A549 (cell line): ENCODE measurements around the gene HOXB5. TPM values are rescaled to one million over a fixed set of nuclear protein-coding genes. Genes with fewer than 3 reads are reported as not detected.

Source experiments
- ATAC-seq, 2 experiments: fragments of 200-7000 bp in 1 of 2; fragments of >200 bp in 1 of 2; cut with Nextera tagmentation in 1 of 2; cut with Tn5 transposase in 1 of 2; 3 replicates each; pipeline versions ENCODE4 v1.8.0 to v1.9.1; 2018 to 2020; ENCODE audit warnings: mild to moderate bottlenecking in 1 of 2, moderate library complexity in 1 of 2
- CTCF ChIA-PET: fragments of 300-600 bp; sonication (Branson Sonifier 250); formaldehyde crosslinking; extraction: SDS; loops from one replicate; lab custom pipeline; 2021; ENCODE audit warnings: antibody characterized with exemption, inconsistent platforms; lab: Yijun Ruan, JAX
- POLR2A ChIA-PET: fragments of 350-600 bp; formaldehyde crosslinking; extraction: SDS; loops from one replicate; lab custom pipeline; 2021; ENCODE audit warnings: antibody characterized with exemption, inconsistent platforms; lab: Yijun Ruan, JAX
- DNase-seq, 2 experiments: peaks; one replicate each; pipeline versions ENCODE4 v3.0.0 to v3.0.0-alpha.2; 2011 to 2016; ENCODE audit warnings: low read depth in 1 of 2, low spot score in 1 of 2
- FAIRE-seq: peaks from 2 replicates; lab custom pipeline; 2011; peaks lifted over from hg19 to GRCh38; lab: Jason Lieb, UNC
- H3K27ac ChIP-seq, 2 experiments: fragments of >200 bp; sonication (Bioruptor Twin); formaldehyde crosslinking; 3 replicates each; pipeline ENCODE4 v1.5.1; 2016 to 2017
- H3K4me1 ChIP-seq: fragments of >200 bp; sonication (Bioruptor Twin); formaldehyde crosslinking; 3 replicates; pipeline ENCODE4 v1.6.1; 2016
- H3K4me2 ChIP-seq: fragments of >200 bp; sonication (Bioruptor Twin); formaldehyde crosslinking; 3 replicates; pipeline ENCODE4 v1.6.1; 2016
- H3K4me3 ChIP-seq: fragments of >200 bp; sonication (Bioruptor Twin); formaldehyde crosslinking; 3 replicates; pipeline ENCODE4 v1.5.1; 2016
- H3K9me3 ChIP-seq: fragments of >200 bp; sonication (Bioruptor Twin); formaldehyde crosslinking; 3 replicates; pipeline ENCODE4 v1.6.1; 2016
- CBX2 ChIP-seq: fragments of 200-600 bp; sonication (generic); IDR thresholded peaks from 2 replicates; pipeline ENCODE4 v1.6.1; 2016; ENCODE audit warnings: low read depth, mild to moderate bottlenecking, borderline replicate concordance
- CHD4 ChIP-seq: fragments of 200-600 bp; sonication (generic); IDR thresholded peaks from 2 replicates; pipeline ENCODE4 v1.6.1; 2016; ENCODE audit warnings: antibody characterized with exemption, mild to moderate bottlenecking, borderline replicate concordance
- ESRRA ChIP-seq: fragments of 150-350 bp; IDR thresholded peaks from 2 replicates; pipeline ENCODE4 v1.6.1; 2014; ENCODE audit warnings: mild to moderate bottlenecking, low read length, borderline replicate concordance
- FOSL2 ChIP-seq, 2 experiments: fragments of 450-650 bp in 1 of 2; fragments of >200 bp in 1 of 2; sonication (Bioruptor Twin) in 1 of 2; formaldehyde crosslinking; IDR thresholded peaks; 2 replicates each; pipeline versions ENCODE4 v1.5.0 to v1.6.1; 2016 to 2020; ENCODE audit warnings: mild to moderate bottlenecking in 1 of 2, moderate library complexity in 1 of 2
- HEYL ChIP-seq: fragments of 250-450 bp; sonication (Bioruptor Pico); IDR thresholded peaks from 2 replicates; pipeline ENCODE4 v1.8.0; 2021; ENCODE audit warnings: mild to moderate bottlenecking, moderate library complexity
- HOXB13 ChIP-seq: fragments of 250-450 bp; sonication (Bioruptor Pico); IDR thresholded peaks from 2 replicates; pipeline ENCODE4 v1.5.0; 2020; ENCODE audit warnings: low read depth, mild to moderate bottlenecking, moderate library complexity
- JUNB ChIP-seq: fragments of >200 bp; sonication (Bioruptor Twin); formaldehyde crosslinking; IDR thresholded peaks from 2 replicates; pipeline ENCODE4 v1.6.1; 2016
- MYC ChIP-seq: IDR thresholded peaks from 2 replicates; pipeline ENCODE4 v1.6.1; 2012; ENCODE audit warnings: mild to moderate bottlenecking, inconsistent platforms, low read length, improper control_type of control experiment, borderline replicate concordance
- NFE2L2 ChIP-seq: fragments of 150-350 bp; conservative IDR thresholded peaks from 2 replicates; pipeline ENCODE4 v1.6.1; 2014; ENCODE audit warnings: low read length
- RCOR1 ChIP-seq: fragments of 150-350 bp; IDR thresholded peaks from 2 replicates; pipeline ENCODE4 v1.6.1; 2014; ENCODE audit warnings: antibody characterized with exemption, low read length, low read depth
- RFX5 ChIP-seq: fragments of 450-650 bp; IDR thresholded peaks from 2 replicates; pipeline ENCODE4 v1.7.1; 2014; ENCODE audit warnings: antibody characterized with exemption, mild to moderate bottlenecking, moderate library complexity
- RNF2 ChIP-seq: fragments of 200-600 bp; sonication (generic); IDR thresholded peaks from 2 replicates; pipeline ENCODE4 v1.6.1; 2016; ENCODE audit warnings: low read depth, mild to moderate bottlenecking, antibody characterized with exemption, moderate library complexity, borderline replicate concordance
- SMC3 ChIP-seq: fragments of >200 bp; sonication (Bioruptor Twin); formaldehyde crosslinking; IDR thresholded peaks from 3 replicates; pipeline ENCODE4 v1.6.1; 2018; ENCODE audit warnings: inconsistent platforms
- ZC3H11A ChIP-seq: fragments of 450-650 bp; IDR thresholded peaks from 2 replicates; pipeline ENCODE4 v1.6.1; 2014; ENCODE audit warnings: antibody characterized with exemption, mild to moderate bottlenecking
- ZFP36 ChIP-seq: fragments of 450-650 bp; IDR thresholded peaks from 2 replicates; pipeline ENCODE4 v1.6.1; 2014; ENCODE audit warnings: borderline replicate concordance; ENCODE audit not compliant: partially characterized antibody
- ZNF302 ChIP-seq: fragments of 250-450 bp; sonication (Bioruptor Pico); IDR thresholded peaks from 2 replicates; pipeline ENCODE4 v1.9.0; 2021; ENCODE audit warnings: inconsistent platforms, mild to moderate bottlenecking, moderate library complexity
- WGBS: methylation state at CpG from one replicate; pipeline ENCODE4 v1.1.6; 2017; ENCODE audit errors: missing lambda C conversion rate; 5-methylcytosine and 5-hydroxymethylcytosine counted together
- polyA plus RNA-seq, 4 experiments: library from polyadenylated mRNA; depleted of rRNA in 3 of 4; stranded (reverse); fragments of >200 nt; fragmentation: RNase III in 1 of 4; extraction: RNeasy Plus Mini Kit Qiagen cat#74134 plus additional on column Dnase treatment in 1 of 4; gene quantifications; 2 replicates in 3 of 4; 3 replicates in 1 of 4; pipeline ENCODE4 v1.2.3, GENCODE V29; 2011 to 2017
- TF ChIP-seq, protein P1 (sequence below): fragments of 250-450 bp; sonication (Bioruptor Pico); IDR thresholded peaks from 2 replicates; pipeline ENCODE4 v1.5.0; 2021; ENCODE audit warnings: mild to moderate bottlenecking, moderate library complexity, borderline replicate concordance
- TF ChIP-seq, protein P2 (sequence below): fragments of 250-450 bp; sonication (Bioruptor Pico); IDR thresholded peaks from 2 replicates; pipeline ENCODE4 v1.5.0; 2020; ENCODE audit warnings: low read depth, mild to moderate bottlenecking, moderate library complexity
- TF ChIP-seq, protein P3 (sequence below): fragments of 200-600 bp; sonication (generic); IDR thresholded peaks from 2 replicates; pipeline ENCODE4 v1.6.1; 2016; ENCODE audit warnings: antibody characterized with exemption, mild to moderate bottlenecking, moderate library complexity
- TF ChIP-seq, protein P4 (sequence below): fragments of 150-350 bp; IDR thresholded peaks from 2 replicates; pipeline ENCODE4 v1.6.1; 2014; ENCODE audit warnings: low read depth, mild to moderate bottlenecking, low read length
- TF ChIP-seq, protein P5 (sequence below): IDR thresholded peaks from 2 replicates; pipeline ENCODE4 v1.6.1; 2012; ENCODE audit warnings: low read depth, borderline replicate concordance

The HOXB5 gene
- polyA plus RNA-seq, 2 of the 4 experiments (the other 2 are of a cell fraction) = 2.5 to 3.0 TPM

DNA sequence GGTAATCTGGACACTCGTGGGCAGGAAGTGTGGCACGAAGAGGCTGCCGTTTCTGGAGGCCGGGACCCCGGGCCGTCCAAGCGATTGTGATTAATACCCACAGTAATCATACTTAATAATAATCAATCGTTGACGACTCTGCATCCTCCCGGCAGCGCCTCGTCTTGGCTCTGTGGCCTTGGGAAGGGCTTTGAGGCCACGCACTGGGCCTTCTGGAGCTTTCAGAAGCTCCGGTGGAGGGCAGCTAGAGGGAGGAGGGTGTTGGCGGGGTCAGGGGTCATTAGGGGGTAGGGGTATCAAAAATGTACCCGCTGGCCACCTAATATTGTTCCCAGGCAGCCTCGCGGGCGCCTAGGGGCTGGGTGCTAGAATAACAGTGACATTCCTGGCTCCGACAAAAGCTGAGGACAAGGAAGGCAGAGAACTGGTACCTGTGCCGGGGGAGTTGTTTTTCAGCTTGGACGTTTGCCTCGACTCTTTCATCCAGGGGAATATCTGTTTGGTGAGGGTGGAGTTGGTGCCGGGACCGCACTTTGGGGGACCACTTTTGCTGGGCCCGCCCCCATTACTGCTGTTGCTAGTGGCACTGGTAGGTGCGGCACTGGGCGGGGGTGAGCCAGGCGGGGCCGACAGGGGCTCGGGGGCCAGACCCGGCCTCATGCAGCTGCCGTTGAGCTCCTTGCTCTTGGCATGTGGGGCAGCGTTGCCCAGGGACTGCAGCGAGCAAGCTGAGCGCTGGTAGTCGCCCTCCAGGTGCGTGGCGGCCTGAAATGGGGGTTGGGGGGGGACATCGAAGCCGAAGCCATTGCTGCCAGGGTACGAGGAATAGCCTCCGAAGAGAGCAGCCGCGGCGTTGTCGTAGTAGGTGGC is 41.7 kb downstream of the HOXB5 start:
- 90% methylated on average over 46 of the region's 47 CpGs for WGBS

DNA sequence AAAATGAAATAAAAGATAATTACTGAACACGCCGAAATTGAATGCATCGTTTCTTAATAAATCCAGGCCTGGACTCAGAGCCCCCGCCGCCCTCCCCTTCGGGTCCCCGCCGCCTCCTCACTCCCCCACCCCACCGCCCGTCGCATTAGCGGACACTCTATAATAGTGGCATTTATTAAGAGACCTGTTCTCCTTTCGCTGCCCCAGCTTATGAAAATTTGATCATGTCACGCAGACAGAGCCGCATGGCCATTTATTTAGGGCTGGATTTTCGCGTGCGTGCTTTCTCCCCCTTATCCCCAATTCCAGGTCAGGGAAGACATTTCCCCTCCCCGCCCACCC is 42.4 kb downstream of the HOXB5 start:
- FAIRE-seq (no peak), ATAC-seq (no peak), DNase-seq (no peak)
- no peak overlapping the region for H3K4me3 ChIP-seq
- H3K4me1 ChIP-seq = peaks cover 30% of the 10 kb centered on the region
- H3K4me2 ChIP-seq = no peak overlapping the region
- CTCF ChIA-PET = no interaction called here
- no peak overlapping the region for H3K27ac ChIP-seq
- no peaks in the 10 kb centered on the region for H3K9me3 ChIP-seq
- POLR2A ChIA-PET = no interaction called here
- WGBS = 91% methylated on average over 19 of the region's 19 CpGs
- TF ChIP-seq SMC3 = no peak
- TF ChIP-seq RNF2 = no peak
- TF ChIP-seq, protein P1, sequence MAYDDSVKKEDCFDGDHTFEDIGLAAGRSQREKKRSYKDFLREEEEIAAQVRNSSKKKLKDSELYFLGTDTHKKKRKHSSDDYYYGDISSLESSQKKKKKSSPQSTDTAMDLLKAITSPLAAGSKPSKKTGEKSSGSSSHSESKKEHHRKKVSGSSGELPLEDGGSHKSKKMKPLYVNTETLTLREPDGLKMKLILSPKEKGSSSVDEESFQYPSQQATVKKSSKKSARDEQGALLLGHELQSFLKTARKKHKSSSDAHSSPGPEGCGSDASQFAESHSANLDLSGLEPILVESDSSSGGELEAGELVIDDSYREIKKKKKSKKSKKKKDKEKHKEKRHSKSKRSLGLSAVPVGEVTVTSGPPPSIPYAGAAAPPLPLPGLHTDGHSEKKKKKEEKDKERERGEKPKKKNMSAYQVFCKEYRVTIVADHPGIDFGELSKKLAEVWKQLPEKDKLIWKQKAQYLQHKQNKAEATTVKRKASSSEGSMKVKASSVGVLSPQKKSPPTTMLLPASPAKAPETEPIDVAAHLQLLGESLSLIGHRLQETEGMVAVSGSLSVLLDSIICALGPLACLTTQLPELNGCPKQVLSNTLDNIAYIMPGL (CRISPR knock-in tag) = no peak
- TF ChIP-seq RCOR1 = no peak
- no peak for TF ChIP-seq ZNF302 (CRISPR knock-in tag)
- TF ChIP-seq ZC3H11A = no peak
- TF ChIP-seq, protein P2, sequence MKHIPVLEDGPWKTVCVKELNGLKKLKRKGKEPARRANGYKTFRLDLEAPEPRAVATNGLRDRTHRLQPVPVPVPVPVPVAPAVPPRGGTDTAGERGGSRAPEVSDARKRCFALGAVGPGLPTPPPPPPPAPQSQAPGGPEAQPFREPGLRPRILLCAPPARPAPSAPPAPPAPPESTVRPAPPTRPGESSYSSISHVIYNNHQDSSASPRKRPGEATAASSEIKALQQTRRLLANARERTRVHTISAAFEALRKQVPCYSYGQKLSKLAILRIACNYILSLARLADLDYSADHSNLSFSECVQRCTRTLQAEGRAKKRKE (CRISPR knock-in tag) = no peak
- no peak for TF ChIP-seq RFX5
- TF ChIP-seq, protein P3, sequence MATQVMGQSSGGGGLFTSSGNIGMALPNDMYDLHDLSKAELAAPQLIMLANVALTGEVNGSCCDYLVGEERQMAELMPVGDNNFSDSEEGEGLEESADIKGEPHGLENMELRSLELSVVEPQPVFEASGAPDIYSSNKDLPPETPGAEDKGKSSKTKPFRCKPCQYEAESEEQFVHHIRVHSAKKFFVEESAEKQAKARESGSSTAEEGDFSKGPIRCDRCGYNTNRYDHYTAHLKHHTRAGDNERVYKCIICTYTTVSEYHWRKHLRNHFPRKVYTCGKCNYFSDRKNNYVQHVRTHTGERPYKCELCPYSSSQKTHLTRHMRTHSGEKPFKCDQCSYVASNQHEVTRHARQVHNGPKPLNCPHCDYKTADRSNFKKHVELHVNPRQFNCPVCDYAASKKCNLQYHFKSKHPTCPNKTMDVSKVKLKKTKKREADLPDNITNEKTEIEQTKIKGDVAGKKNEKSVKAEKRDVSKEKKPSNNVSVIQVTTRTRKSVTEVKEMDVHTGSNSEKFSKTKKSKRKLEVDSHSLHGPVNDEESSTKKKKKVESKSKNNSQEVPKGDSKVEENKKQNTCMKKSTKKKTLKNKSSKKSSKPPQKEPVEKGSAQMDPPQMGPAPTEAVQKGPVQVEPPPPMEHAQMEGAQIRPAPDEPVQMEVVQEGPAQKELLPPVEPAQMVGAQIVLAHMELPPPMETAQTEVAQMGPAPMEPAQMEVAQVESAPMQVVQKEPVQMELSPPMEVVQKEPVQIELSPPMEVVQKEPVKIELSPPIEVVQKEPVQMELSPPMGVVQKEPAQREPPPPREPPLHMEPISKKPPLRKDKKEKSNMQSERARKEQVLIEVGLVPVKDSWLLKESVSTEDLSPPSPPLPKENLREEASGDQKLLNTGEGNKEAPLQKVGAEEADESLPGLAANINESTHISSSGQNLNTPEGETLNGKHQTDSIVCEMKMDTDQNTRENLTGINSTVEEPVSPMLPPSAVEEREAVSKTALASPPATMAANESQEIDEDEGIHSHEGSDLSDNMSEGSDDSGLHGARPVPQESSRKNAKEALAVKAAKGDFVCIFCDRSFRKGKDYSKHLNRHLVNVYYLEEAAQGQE = no peak
- no peak for TF ChIP-seq HEYL (CRISPR knock-in tag)
- TF ChIP-seq CBX2 = no peak
- no peak for TF ChIP-seq ESRRA
- no peak for TF ChIP-seq JUNB

More for the DNA sequence above, 41.7 kb downstream of the HOXB5 start:
- ATAC-seq (no peak), DNase-seq (no peak), FAIRE-seq (no peak)
- TF ChIP-seq RCOR1 (no peak), HEYL (CRISPR knock-in tag) (no peak), FOSL2 (IDR thresholded peaks at IDR 0.05) (no peak), FOSL2 (CRISPR knock-in tag; IDR thresholded peaks at IDR 0.05) (no peak), HOXB13 (no peak), ZNF302 (CRISPR knock-in tag) (no peak), CHD4 (no peak), JUNB (no peak), NFE2L2 (no peak), ZFP36 (no peak), MYC (no peak)
- TF ChIP-seq, protein P4, sequence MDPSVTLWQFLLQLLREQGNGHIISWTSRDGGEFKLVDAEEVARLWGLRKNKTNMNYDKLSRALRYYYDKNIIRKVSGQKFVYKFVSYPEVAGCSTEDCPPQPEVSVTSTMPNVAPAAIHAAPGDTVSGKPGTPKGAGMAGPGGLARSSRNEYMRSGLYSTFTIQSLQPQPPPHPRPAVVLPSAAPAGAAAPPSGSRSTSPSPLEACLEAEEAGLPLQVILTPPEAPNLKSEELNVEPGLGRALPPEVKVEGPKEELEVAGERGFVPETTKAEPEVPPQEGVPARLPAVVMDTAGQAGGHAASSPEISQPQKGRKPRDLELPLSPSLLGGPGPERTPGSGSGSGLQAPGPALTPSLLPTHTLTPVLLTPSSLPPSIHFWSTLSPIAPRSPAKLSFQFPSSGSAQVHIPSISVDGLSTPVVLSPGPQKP = no peak
- TF ChIP-seq, protein P3 = no peak
- TF ChIP-seq, protein P5, sequence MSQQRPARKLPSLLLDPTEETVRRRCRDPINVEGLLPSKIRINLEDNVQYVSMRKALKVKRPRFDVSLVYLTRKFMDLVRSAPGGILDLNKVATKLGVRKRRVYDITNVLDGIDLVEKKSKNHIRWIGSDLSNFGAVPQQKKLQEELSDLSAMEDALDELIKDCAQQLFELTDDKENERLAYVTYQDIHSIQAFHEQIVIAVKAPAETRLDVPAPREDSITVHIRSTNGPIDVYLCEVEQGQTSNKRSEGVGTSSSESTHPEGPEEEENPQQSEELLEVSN = no peak
- Histone ChIP-seq H3K4me2 (no peak overlapping the region), H3K27ac (no peak overlapping the region), H3K4me1 (peaks cover 32% of the 10 kb centered on the region), H3K9me3 (no peaks in the 10 kb centered on the region), H3K4me3 (no peak overlapping the region)
- POLR2A ChIA-PET = interaction anchor here (0.6 kb wide), 1 partner anchor 449 kb away, joined by 4 read pairs; no protein-coding TSS in a partner anchor
- CTCF ChIA-PET = no interaction called here
